Ishikawa (cell line): Measurements from ENCODE around the gene CREB3L2.

Experiments used
- CEBPB ChIP-seq: IDR thresholded peaks from 2 replicates; pipeline ENCODE4 v1.6.1; 2012
- CREB1 ChIP-seq: IDR thresholded peaks from 2 replicates; pipeline ENCODE4 v1.6.1; 2012; ENCODE audit warnings: low read depth
- EGR1 ChIP-seq: IDR thresholded peaks from 2 replicates; pipeline ENCODE4 v1.6.1; 2012
- EP300 ChIP-seq: IDR thresholded peaks from 2 replicates; pipeline ENCODE4 v1.6.1; 2012; ENCODE audit warnings: borderline replicate concordance
- FOXM1 ChIP-seq: IDR thresholded peaks from 2 replicates; pipeline ENCODE4 v1.6.1; 2012; ENCODE audit warnings: low read depth, borderline replicate concordance
- NFIC ChIP-seq: IDR thresholded peaks from 2 replicates; pipeline ENCODE4 v1.6.1; 2012
- RAD21 ChIP-seq: IDR thresholded peaks from 2 replicates; pipeline ENCODE4 v1.6.1; 2012; ENCODE audit warnings: low read depth
- REST ChIP-seq: IDR thresholded peaks from 2 replicates; pipeline ENCODE4 v1.6.1; 2012; ENCODE audit warnings: low read depth, mild to moderate bottlenecking
- TAF1 ChIP-seq: IDR thresholded peaks from 2 replicates; pipeline ENCODE4 v1.6.1; 2012; ENCODE audit warnings: low read depth, mild to moderate bottlenecking
- TCF12 ChIP-seq: IDR thresholded peaks from 2 replicates; pipeline ENCODE4 v1.6.1; 2012; ENCODE audit warnings: low read depth
- TEAD4 ChIP-seq: IDR thresholded peaks from 2 replicates; pipeline ENCODE4 v1.6.1; 2012
- YY1 ChIP-seq: IDR thresholded peaks from 2 replicates; pipeline ENCODE4 v1.6.1; 2012; ENCODE audit warnings: low read depth
- ZBTB7A ChIP-seq: IDR thresholded peaks from 2 replicates; pipeline ENCODE4 v1.6.1; 2012; ENCODE audit warnings: low read depth
- TF ChIP-seq, protein P1 (sequence below): IDR thresholded peaks from 2 replicates; pipeline ENCODE4 v1.6.1; 2012
- TF ChIP-seq, protein P2 (sequence below): IDR thresholded peaks from 2 replicates; pipeline ENCODE4 v1.6.1; 2012

Gene CREB3L2

DNA sequence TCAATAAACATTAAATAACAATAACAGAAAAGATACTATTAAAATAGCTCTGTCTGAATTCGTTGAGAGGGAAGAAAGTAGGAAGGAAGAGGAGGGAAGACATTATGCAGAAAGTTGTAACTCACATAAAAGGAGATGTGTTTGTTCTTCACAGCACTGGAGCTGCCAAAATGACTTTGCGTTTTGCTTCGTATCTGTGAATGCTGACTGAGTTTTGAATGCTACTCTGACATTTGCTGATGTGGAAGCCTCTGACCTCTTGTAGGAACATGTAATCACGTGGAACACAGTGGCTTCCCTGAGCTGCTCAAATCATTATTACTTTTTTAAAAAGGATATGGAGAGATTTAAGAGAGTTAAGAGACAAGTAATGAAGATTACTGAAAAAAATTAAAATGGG lies 139.5 kb downstream of the CREB3L2 start:
- TF ChIP-seq RAD21: no peak
- no peak for TF ChIP-seq ZBTB7A
- TF ChIP-seq EGR1: no peak
- TF ChIP-seq, protein P1, sequence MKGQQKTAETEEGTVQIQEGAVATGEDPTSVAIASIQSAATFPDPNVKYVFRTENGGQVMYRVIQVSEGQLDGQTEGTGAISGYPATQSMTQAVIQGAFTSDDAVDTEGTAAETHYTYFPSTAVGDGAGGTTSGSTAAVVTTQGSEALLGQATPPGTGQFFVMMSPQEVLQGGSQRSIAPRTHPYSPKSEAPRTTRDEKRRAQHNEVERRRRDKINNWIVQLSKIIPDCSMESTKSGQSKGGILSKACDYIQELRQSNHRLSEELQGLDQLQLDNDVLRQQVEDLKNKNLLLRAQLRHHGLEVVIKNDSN: no peak
- no peak for TF ChIP-seq CREB1
- TF ChIP-seq TAF1: no peak

- TF ChIP-seq TAF1 (no peak), EP300 (no peak), ZBTB7A (no peak), REST (no peak), CEBPB (no peak), RAD21 (no peak), EGR1 (no peak), YY1 (no peak), NFIC (no peak), CREB1 (no peak)
- TF ChIP-seq, protein P1: no peak
Observed at GRCh38 chr7:137860542-137860941, 141.3 kb downstream of the CREB3L2 start.

GRCh38 chr7:137853053-137853452 lies 148.8 kb downstream of the CREB3L2 start:
- TF ChIP-seq FOXM1 (no peak), RAD21 (no peak), ZBTB7A (no peak), TCF12 (no peak), TEAD4 (no peak), EGR1 (no peak), NFIC (no peak), EP300 (no peak), REST (no peak), CREB1 (no peak), TAF1 (no peak), CEBPB (no peak), YY1 (no peak)
- TF ChIP-seq, protein P2, sequence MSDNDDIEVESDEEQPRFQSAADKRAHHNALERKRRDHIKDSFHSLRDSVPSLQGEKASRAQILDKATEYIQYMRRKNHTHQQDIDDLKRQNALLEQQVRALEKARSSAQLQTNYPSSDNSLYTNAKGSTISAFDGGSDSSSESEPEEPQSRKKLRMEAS: no peak
- TF ChIP-seq, protein P1: no peak

DNA sequence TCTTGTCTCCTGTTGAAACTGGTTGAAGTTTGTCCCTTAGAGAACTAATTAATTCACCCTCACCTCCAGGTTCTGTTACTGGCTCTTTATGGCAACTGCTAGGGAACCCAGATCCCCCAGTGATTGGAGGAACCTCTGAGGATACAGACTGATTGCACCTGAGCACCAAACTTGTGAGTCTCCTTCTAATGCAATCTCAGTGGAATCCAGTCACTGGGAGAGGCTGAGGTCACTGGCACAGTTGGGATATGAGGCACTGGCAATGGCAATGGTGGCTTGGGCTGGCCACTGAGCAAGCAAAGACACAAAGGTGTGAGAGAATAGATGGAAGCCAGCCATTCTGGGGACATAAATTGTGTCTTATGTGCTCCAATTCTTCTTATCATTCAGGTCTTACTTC lies 149.8 kb downstream of the CREB3L2 start:
- TF ChIP-seq, protein P1: no peak
- TF ChIP-seq CREB1 (no peak), EP300 (no peak), TCF12 (no peak), RAD21 (no peak), EGR1 (no peak), YY1 (no peak), FOXM1 (no peak), ZBTB7A (no peak), CEBPB (no peak)
- TF ChIP-seq, protein P2: no peak

GRCh38 chr7:137850972-137851945 lies 150.6 kb downstream of the CREB3L2 start:
- TF ChIP-seq RAD21 (no peak), CREB1 (no peak), FOXM1 (no peak), ZBTB7A (no peak), EGR1 (no peak), TEAD4 (no peak), NFIC (no peak), EP300 (no peak), TAF1 (no peak), TCF12 (no peak), REST (no peak), CEBPB (no peak), YY1 (no peak)
- TF ChIP-seq, protein P2: no peak
- TF ChIP-seq, protein P1: no peak
